ENCODE data around the gene PRKN.

DNA sequence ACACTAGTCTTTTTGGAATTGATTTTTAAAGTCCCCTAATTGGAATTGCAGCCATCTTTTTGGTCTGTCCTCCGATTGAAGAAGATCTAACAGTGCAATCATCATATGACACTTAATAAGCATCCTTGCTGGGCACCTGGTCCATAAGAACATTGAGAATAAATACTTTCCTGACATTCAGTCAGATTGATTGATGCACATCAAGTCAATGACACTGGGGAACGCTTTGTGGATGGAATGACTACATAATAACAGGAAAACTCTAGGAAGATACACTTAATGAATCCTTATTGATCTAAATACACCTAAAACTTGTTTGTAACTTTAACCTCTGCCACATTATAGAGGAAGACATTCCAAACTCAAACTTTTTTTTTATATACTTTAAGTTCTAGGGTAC, 255.7 kb downstream of the PRKN start:
- TF ChIP-seq, protein P1, sequence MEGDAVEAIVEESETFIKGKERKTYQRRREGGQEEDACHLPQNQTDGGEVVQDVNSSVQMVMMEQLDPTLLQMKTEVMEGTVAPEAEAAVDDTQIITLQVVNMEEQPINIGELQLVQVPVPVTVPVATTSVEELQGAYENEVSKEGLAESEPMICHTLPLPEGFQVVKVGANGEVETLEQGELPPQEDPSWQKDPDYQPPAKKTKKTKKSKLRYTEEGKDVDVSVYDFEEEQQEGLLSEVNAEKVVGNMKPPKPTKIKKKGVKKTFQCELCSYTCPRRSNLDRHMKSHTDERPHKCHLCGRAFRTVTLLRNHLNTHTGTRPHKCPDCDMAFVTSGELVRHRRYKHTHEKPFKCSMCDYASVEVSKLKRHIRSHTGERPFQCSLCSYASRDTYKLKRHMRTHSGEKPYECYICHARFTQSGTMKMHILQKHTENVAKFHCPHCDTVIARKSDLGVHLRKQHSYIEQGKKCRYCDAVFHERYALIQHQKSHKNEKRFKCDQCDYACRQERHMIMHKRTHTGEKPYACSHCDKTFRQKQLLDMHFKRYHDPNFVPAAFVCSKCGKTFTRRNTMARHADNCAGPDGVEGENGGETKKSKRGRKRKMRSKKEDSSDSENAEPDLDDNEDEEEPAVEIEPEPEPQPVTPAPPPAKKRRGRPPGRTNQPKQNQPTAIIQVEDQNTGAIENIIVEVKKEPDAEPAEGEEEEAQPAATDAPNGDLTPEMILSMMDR (IDR thresholded peaks at IDR 0.05) = no peak
- TF ChIP-seq POLR2A (IDR thresholded peaks at IDR 0.05) = no peak
- TF ChIP-seq POLR2AphosphoS5 (IDR thresholded peaks at IDR 0.05; ENCODE audit: insufficient read depth in 1 of 2, low read depth in 1 of 2) = no peak
